B cell (primary cell): ENCODE results near the gene MOB2. TPM values are rescaled to one million over a fixed set of nuclear protein-coding genes. Genes with fewer than 3 reads are reported as not detected.

Experiments
- ATAC-seq: fragments of 200-7000 bp; cut with Tn5 transposase; one replicate; pipeline ENCODE4 v1.10.0; 2021; ENCODE audit warnings: low read depth, mild to moderate bottlenecking, moderate number of reproducible peaks, moderate library complexity
- CTCF ChIA-PET: fragments of 350-600 bp; sonication (Branson Sonifier 250); formaldehyde crosslinking; loops from one replicate; lab custom pipeline; 2021; ENCODE audit warnings: antibody characterized with exemption, inconsistent platforms; lab: Charles Lee
- POLR2A ChIA-PET: fragments of 350-600 bp; sonication (Branson Sonifier 250); formaldehyde crosslinking; loops from one replicate; lab custom pipeline; 2021; ENCODE audit warnings: antibody characterized with exemption; lab: Charles Lee
- DNase-seq: peaks from one replicate; pipeline ENCODE4 v3.0.0; 2013
- H2AFZ ChIP-seq: 2 replicates; pipeline ENCODE4 v1.6.1; 2012; ENCODE audit warnings: mild to moderate bottlenecking, low read depth, low read length; ENCODE audit not compliant: insufficient read depth, poor library complexity, severe bottlenecking
- H3K27ac ChIP-seq, 2 donors: 1 replicate in 1 of 2; 2 replicates in 1 of 2; pipeline ENCODE4 v1.5.1; 2012 to 2013; ENCODE audit warnings: low read length in 2 of 2, mild to moderate bottlenecking in 2 of 2, moderate library complexity in 1 of 2
- H3K27me3 ChIP-seq, 4 experiments: fragments of 200-600 bp in 1 of 4; sonication (generic) in 1 of 4; replicated peaks in 1 of 4; 1 replicate in 2 of 4; 2 replicates in 2 of 4; pipeline versions ENCODE4 v1.6.1 to v1.7.0; 2013 to 2016; ENCODE audit warnings: low read length in 3 of 4, mild to moderate bottlenecking in 2 of 4, mixed read lengths in 1 of 4, moderate library complexity in 1 of 4; ENCODE audit not compliant: insufficient read depth in 4 of 4, control insufficient read depth in 3 of 4; ENCODE audit errors: control extremely low read depth in 1 of 4
- H3K36me3 ChIP-seq, 2 experiments: replicated peaks in 1 of 2; 1 replicate in 1 of 2; 2 replicates in 1 of 2; pipeline versions ENCODE4 v1.6.1 to v1.7.1; 2013; ENCODE audit warnings: low read length in 1 of 2; ENCODE audit not compliant: insufficient read depth in 2 of 2, control insufficient read depth in 1 of 2; ENCODE audit errors: control extremely low read depth in 1 of 2, extremely low read depth in 1 of 2
- H3K4me1 ChIP-seq, 2 donors: fragments of 200-600 bp in 1 of 2; sonication (generic) in 1 of 2; 1 replicate in 1 of 2; 2 replicates in 1 of 2; pipeline versions ENCODE4 v1.5.1 to v1.6.1; 2013 to 2017; ENCODE audit warnings: low read length in 2 of 2; ENCODE audit not compliant: control insufficient read depth in 2 of 2, insufficient read depth in 2 of 2
- H3K4me2 ChIP-seq: replicated peaks from 2 replicates; pipeline ENCODE3; 2012; ENCODE audit warnings: mild to moderate bottlenecking, low read depth, low read length; ENCODE audit not compliant: poor library complexity, severe bottlenecking
- H3K4me3 ChIP-seq, 5 experiments: fragments of 200-600 bp in 1 of 5; sonication (generic) in 1 of 5; 1 replicate in 3 of 5; 2 replicates in 2 of 5; pipeline versions ENCODE4 v1.5.1 to v1.7.0; 2011 to 2016; ENCODE audit warnings: low read length in 4 of 5, mild to moderate bottlenecking in 4 of 5, low read depth in 2 of 5, control low read depth in 1 of 5, moderate library complexity in 1 of 5; ENCODE audit not compliant: insufficient read depth in 1 of 5; ENCODE audit errors: control extremely low read depth in 1 of 5, extremely low read depth in 1 of 5
- H3K79me2 ChIP-seq: fragments of 200-600 bp; sonication (generic); one replicate; pipeline ENCODE4 v1.6.0; 2016; ENCODE audit warnings: low read length; ENCODE audit not compliant: control insufficient read depth, insufficient read depth
- H3K9ac ChIP-seq: fragments of 200-600 bp; sonication (generic); 2 replicates; pipeline ENCODE4 v1.6.1; 2017; ENCODE audit warnings: mild to moderate bottlenecking, low read length, moderate library complexity
- H3K9me3 ChIP-seq, 3 donors: one replicate each; pipeline versions ENCODE4 v1.6.1 to v1.7.1; 2013; ENCODE audit warnings: low read length in 2 of 3; ENCODE audit not compliant: control insufficient read depth in 2 of 3, insufficient read depth in 1 of 3; ENCODE audit errors: control extremely low read depth in 1 of 3
- H4K20me1 ChIP-seq: 2 replicates; pipeline ENCODE4 v1.6.0; 2012; ENCODE audit warnings: mild to moderate bottlenecking, low read length; ENCODE audit not compliant: insufficient read depth, control insufficient read depth, poor library complexity, severe bottlenecking
- H3K27ac Mint-ChIP-seq: one replicate; pipeline ENCODE4 v1.8.0; 2021; ENCODE audit warnings: mixed read lengths
- H3K27me3 Mint-ChIP-seq: one replicate; pipeline ENCODE4 v1.8.0; 2021; ENCODE audit warnings: mixed read lengths
- H3K4me1 Mint-ChIP-seq: one replicate; pipeline ENCODE4 v1.8.0; 2021; ENCODE audit warnings: mixed read lengths
- H3K4me3 Mint-ChIP-seq: one replicate; pipeline ENCODE4 v1.8.0; 2021; ENCODE audit warnings: mixed read lengths
- H3K9me3 Mint-ChIP-seq: one replicate; pipeline ENCODE4 v1.8.0; 2022; ENCODE audit warnings: mixed read lengths; ENCODE audit not compliant: insufficient read depth
- CTCF ChIP-seq: fragments of 200-600 bp; IDR thresholded peaks from one replicate; pipeline ENCODE4 v1.8.0; 2022; ENCODE audit warnings: antibody characterized with exemption, mild to moderate bottlenecking
- EZH2 ChIP-seq: IDR thresholded peaks from 2 replicates; pipeline ENCODE4 v1.6.1; 2012; ENCODE audit warnings: borderline replicate concordance, low read depth, mild to moderate bottlenecking, moderate library complexity, low read length; ENCODE audit not compliant: insufficient read depth, poor library complexity, severe bottlenecking
- WGBS: methylation state at CpG from one replicate; pipeline ENCODE4 v1.1.5; 2013; ENCODE audit warnings: missing lambda C conversion rate; ENCODE audit not compliant: insufficient coverage; 5-methylcytosine and 5-hydroxymethylcytosine counted together
- intact Hi-C: fragments of 100-400 bp; cut with micrococcal nuclease; formaldehyde crosslinking; loops from one replicate; pipeline ENCODE4 v1.10.0; 2022
- polyA plus RNA-seq: library from polyadenylated mRNA; depleted of rRNA; stranded (reverse); fragments of >200 nt; gene quantifications from 2 replicates; pipeline ENCODE4 v1.2.3, GENCODE V29; 2012
- total RNA-seq, 2 donors: library from RNA; stranded (reverse); fragments of 120-200 nt in 1 of 2; gene quantifications; 1 replicate in 1 of 2; 2 replicates in 1 of 2; pipeline versions ENCODE4 v1.2.3 to v1.2.4, GENCODE V29; 2013 to 2022

Gene MOB2
- total and polyA plus RNA-seq, 2 donors (not counting 1 experiment from before 2014, with no cell fraction given) = 55.7 to 57.6 TPM

DNA sequence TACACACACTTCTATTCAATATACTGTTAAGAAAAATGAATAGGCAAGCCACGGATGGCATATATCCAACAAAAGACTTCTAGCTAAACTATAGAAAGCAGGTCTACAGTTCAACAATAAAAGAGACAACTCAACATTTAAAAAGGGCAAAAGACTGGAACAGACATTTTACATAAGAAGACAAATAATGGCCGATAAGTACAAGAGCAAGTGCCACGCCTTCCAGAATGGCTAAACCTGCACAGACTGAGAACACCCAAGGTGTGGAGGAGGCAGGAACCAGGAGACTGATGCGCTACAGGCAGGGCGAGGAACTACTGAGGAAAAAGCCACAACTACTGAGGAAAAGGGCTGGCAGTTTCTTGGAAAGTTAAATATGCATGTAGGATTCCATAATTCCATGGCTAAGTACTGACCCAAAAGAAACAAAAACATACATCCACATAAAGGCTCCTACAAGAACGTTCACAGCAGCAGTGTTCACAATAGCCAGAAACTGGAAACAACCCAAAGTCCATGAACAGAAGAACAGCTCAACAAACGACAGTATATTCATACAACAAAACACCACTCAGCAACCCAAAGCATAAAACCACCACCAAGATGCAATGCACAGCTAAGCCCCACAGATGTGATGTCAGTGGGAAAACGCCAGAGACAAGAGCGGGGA lies 9.6 kb upstream of the MOB2 start:
- Mint-ChIP-seq H3K9me3 (peaks cover 3% of the 10 kb centered on the region), H3K4me1 (peaks cover 57% of the 10 kb centered on the region), H3K27me3 (no peaks in the 10 kb centered on the region), H3K27ac (no peak overlapping the region), H3K4me3 (no peak overlapping the region)
- Histone ChIP-seq H3K9ac (no peak overlapping the region), H4K20me1 (peaks cover 94% of the 10 kb centered on the region), H3K4me1 (peaks cover 0 to 12% of the 10 kb centered on the region in 2 donors), H2AFZ (no peak overlapping the region), H3K79me2 (peaks cover 98% of the 10 kb centered on the region), H3K27me3 (no peaks in the 10 kb centered on the region), H3K9me3 (peaks cover 0 to 13% (median 0%) of the 10 kb centered on the region in 3 donors), H3K4me2 (no peak overlapping the region), H3K36me3 (peaks cover 0 to 10% of the 10 kb centered on the region in 2 experiments), H3K4me3 (no peak overlapping the region), H3K27ac (no peak overlapping the region)
- intact Hi-C loops = no loop called here
- ATAC-seq (no peak), DNase-seq (no peak)
- TF ChIP-seq EZH2 (no peak), CTCF (no peak)
- ChIA-PET POLR2A (no interaction called here), CTCF (no interaction called here)
- WGBS = 84% methylated on average over 6 of the region's 9 CpGs

- Mint-ChIP-seq H3K27me3 (no peaks in the 10 kb centered on the region), H3K9me3 (peaks cover 3% of the 10 kb centered on the region), H3K27ac (no peak overlapping the region), H3K4me3 (no peak overlapping the region), H3K4me1 (peaks cover 55% of the 10 kb centered on the region)
- Histone ChIP-seq H2AFZ (no peak overlapping the region), H3K27ac (no peak overlapping the region), H3K27me3 (no peaks in the 10 kb centered on the region), H3K4me1 (peaks cover 5 to 12% of the 10 kb centered on the region in 2 donors), H3K4me2 (no peak overlapping the region), H3K79me2 (peaks cover 99% of the 10 kb centered on the region), H3K9me3 (peaks cover 0 to 6% (median 0%) of the 10 kb centered on the region in 3 donors), H3K4me3 (no peak overlapping the region), H3K36me3 (peaks cover 0 to 6% of the 10 kb centered on the region in 2 experiments), H3K9ac (no peak overlapping the region), H4K20me1 (peaks cover 94% of the 10 kb centered on the region)
- WGBS = no CpG with 5 or more reads among the region's 3 CpGs
- ChIA-PET POLR2A (no interaction called here), CTCF (interaction anchor here (0.6 kb wide), 2 partner anchors 52 to 572 kb away, joined by 3 read pairs; no protein-coding TSS in a partner anchor)
- intact Hi-C loops = no loop called here
- no peak for TF ChIP-seq EZH2
- ATAC-seq (no peak), DNase-seq (no peak)
These were observed 8.1 kb upstream of the MOB2 start for GRCh38 chr11:1494650-1495049.
